Measurements from ENCODE around the gene RAB3A.
"Not testable (repeated sequence)": the region's sequence is repeated elsewhere in the genome, so short reads cannot be mapped to it uniquely, and the experiment has no call there.

RAB3A gene

GRCh38 chr19:18214779-18215433 is 11.1 kb upstream of the RAB3A start:
- TF ChIP-seq CTCF (IDR thresholded peaks at IDR 0.05; ENCODE audit: low read depth, low read length), result no peak

GRCh38 chr19:18211683-18212082 is 7.8 kb upstream of the RAB3A start:
- H3K4me3 ChIP-seq (ENCODE audit: low read depth, low read length), result no peak overlapping the region
- no peak for TF ChIP-seq CTCF (IDR thresholded peaks at IDR 0.05; ENCODE audit: low read depth, low read length)

More at GRCh38 chr19:18214779-18215433, 11.1 kb upstream of the RAB3A start:
- H3K4me3 ChIP-seq (ENCODE audit: low read depth, low read length), result no peak overlapping the region

- not testable (repeated sequence) for H3K4me3 ChIP-seq (ENCODE audit: low read depth, low read length)
These were observed 6.1 kb upstream of the RAB3A start for GRCh38 chr19:18209912-18210311.

- H3K4me3 ChIP-seq (ENCODE audit: low read depth, low read length), result no peak overlapping the region
- 0 out of 2 replicates have a peak, but pooled peaks have one; percentile 36 for TF ChIP-seq CTCF (IDR thresholded peaks at IDR 0.05; ENCODE audit: low read depth, low read length)
These were observed 4.5 kb upstream of the RAB3A start for GRCh38 chr19:18208098-18208951.

- TF ChIP-seq CTCF (IDR thresholded peaks at IDR 0.05; ENCODE audit: low read depth, low read length), result no peak
- no peak overlapping the region for H3K4me3 ChIP-seq (ENCODE audit: low read depth, low read length)
These were observed 2.2 kb upstream of the RAB3A start for GRCh38 chr19:18206018-18206417.

- H3K4me3 ChIP-seq (ENCODE audit: low read depth, low read length), result peak overlapping the region; percentile 72
- TF ChIP-seq CTCF (IDR thresholded peaks at IDR 0.05; ENCODE audit: low read depth, low read length), result no peak
These were observed 1.5 kb upstream of the RAB3A start for GRCh38 chr19:18205200-18205892.

- H3K4me3 ChIP-seq (ENCODE audit: low read depth, low read length), result peak overlapping the region; percentile 72
- no peak for TF ChIP-seq CTCF (IDR thresholded peaks at IDR 0.05; ENCODE audit: low read depth, low read length)
These were observed 755 bp upstream of the RAB3A start for GRCh38 chr19:18204394-18205199.

All from WI38 (cell line).